NOMO-1 (cell line): ENCODE data around the gene RBBP4.
A peak's percentile ranks its signal among the peaks of the same experiment; 100 is the strongest.
"Not testable (repeated sequence)": the region's sequence is repeated elsewhere in the genome, so short reads cannot be mapped to it uniquely, and the experiment has no call there.

Experiments
- DNase-seq, 2 experiments: peaks; one replicate each; lab custom pipeline; 2025; ENCODE audit not compliant: unreplicated experiment in 2 of 2; lab: John Stamatoyannopoulos, UW

RBBP4 gene

GRCh38 chr1:32636914-32637645, 13.9 kb upstream of the RBBP4 start:
- peak; percentile 23 to 37 for DNase-seq

- DNase-seq: no peak
Measured at GRCh38 chr1:32639489-32640075, 11.4 kb upstream of the RBBP4 start.

GRCh38 chr1:32642292-32642827, 8.6 kb upstream of the RBBP4 start:
- DNase-seq: not testable (repeated sequence)

GRCh38 chr1:32644426-32644825, 6.6 kb upstream of the RBBP4 start:
- DNase-seq: no peak

- DNase-seq: no peak
Measured at GRCh38 chr1:32647308-32648134, 3.5 kb upstream of the RBBP4 start.

GRCh38 chr1:32650248-32650751, 708 bp upstream of the RBBP4 start, which contains the start of gene ZBTB8OS:
Gene ZBTB8OS (minus strand): TSS chr1:32650550. CDS start chr1:32650529, 21 bp downstream.
- peak; percentile 96 to 98 for DNase-seq

GRCh38 chr1:32651461-32652073, 559 bp downstream of the RBBP4 start:
- DNase-seq: peak; percentile 31 to 42

- no peak for DNase-seq
Measured at GRCh38 chr1:32652244-32652962, 1.4 kb downstream of the RBBP4 start.

GRCh38 chr1:32659581-32659980, 8.6 kb downstream of the RBBP4 start:
- no peak for DNase-seq

GRCh38 chr1:32665915-32666314, 14.9 kb downstream of the RBBP4 start:
- DNase-seq: no peak

GRCh38 chr1:32666901-32667566, 16.0 kb downstream of the RBBP4 start:
- no peak for DNase-seq

GRCh38 chr1:32668716-32669115, 17.7 kb downstream of the RBBP4 start:
- DNase-seq: not testable (repeated sequence)

- DNase-seq: no peak
Measured at GRCh38 chr1:32676945-32677344, 25.9 kb downstream of the RBBP4 start.

- DNase-seq: not testable (repeated sequence)
Measured at GRCh38 chr1:32679993-32680392, 29.0 kb downstream of the RBBP4 start.

- no peak for DNase-seq
Measured at GRCh38 chr1:32680642-32681041, 29.6 kb downstream of the RBBP4 start.

GRCh38 chr1:32681509-32681908, 30.5 kb downstream of the RBBP4 start:
- DNase-seq: no peak

GRCh38 chr1:32681999-32682398, 31.0 kb downstream of the RBBP4 start:
- no peak for DNase-seq

GRCh38 chr1:32683397-32683796, 32.4 kb downstream of the RBBP4 start:
- DNase-seq: no peak

- DNase-seq: no peak
Measured at GRCh38 chr1:32684167-32684811, 33.3 kb downstream of the RBBP4 start.
